HG02642 (cell line): Measurements from ENCODE around the gene NAT8.
A peak's percentile ranks its signal among the peaks of the same experiment; 100 is the strongest.
"Not testable (repeated sequence)": the region's sequence is repeated elsewhere in the genome, so short reads cannot be mapped to it uniquely, and the experiment has no call there.

Source experiments
- ATAC-seq: cut with Tn5 transposase; IDR thresholded peaks from one replicate; pipeline ENCODE4 v1.9.1; 2021; ENCODE audit warnings: mild to moderate bottlenecking; ENCODE audit not compliant: unreplicated experiment, poor library complexity

The NAT8 gene

GRCh38 chr2:73640511-73640911, 1.7 kb downstream of the NAT8 start:
- no peak for ATAC-seq

- no peak for ATAC-seq
Observed at GRCh38 chr2:73638429-73638828, 3.8 kb downstream of the NAT8 start.

- not testable (repeated sequence) for ATAC-seq
Observed at GRCh38 chr2:73636977-73637376, 5.2 kb downstream of the NAT8 start.

- peak; percentile 73 for ATAC-seq
Observed at GRCh38 chr2:73630662-73631266, 11.5 kb downstream of the NAT8 start.

- not testable (repeated sequence) for ATAC-seq
Observed at GRCh38 chr2:73628493-73628892, 13.7 kb downstream of the NAT8 start.

GRCh38 chr2:73626237-73626636, 16.0 kb downstream of the NAT8 start:
- not testable (repeated sequence) for ATAC-seq

- not testable (repeated sequence) for ATAC-seq
Observed at GRCh38 chr2:73624625-73625024, 17.6 kb downstream of the NAT8 start.

- ATAC-seq, result not testable (repeated sequence)
Observed at GRCh38 chr2:73624036-73624435, 18.2 kb downstream of the NAT8 start.

GRCh38 chr2:73619925-73620324, 22.3 kb downstream of the NAT8 start:
- ATAC-seq, result not testable (repeated sequence)

GRCh38 chr2:73614997-73615396, 27.2 kb downstream of the NAT8 start:
- ATAC-seq, result no peak

GRCh38 chr2:73614105-73614504, 28.1 kb downstream of the NAT8 start:
- ATAC-seq, result no peak

- ATAC-seq, result no peak
Observed at GRCh38 chr2:73611867-73612266, 30.4 kb downstream of the NAT8 start.

GRCh38 chr2:73611193-73611592, 31.0 kb downstream of the NAT8 start:
- peak; percentile 64 for ATAC-seq

- no peak for ATAC-seq
Observed at GRCh38 chr2:73610111-73610510, 32.1 kb downstream of the NAT8 start.

- ATAC-seq, result not testable (repeated sequence)
Observed at GRCh38 chr2:73604589-73604988, 37.6 kb downstream of the NAT8 start.

GRCh38 chr2:73603099-73603588, 39.1 kb downstream of the NAT8 start:
- peak; percentile 64 for ATAC-seq

GRCh38 chr2:73601780-73602179, 40.4 kb downstream of the NAT8 start:
- no peak for ATAC-seq

GRCh38 chr2:73594251-73594650, 48.0 kb downstream of the NAT8 start:
- no peak for ATAC-seq

GRCh38 chr2:73593680-73594079, 48.5 kb downstream of the NAT8 start:
- no peak for ATAC-seq
